Suprapubic skin (tissue), 4 donors: ENCODE results near the gene SCIN.

Experiments
- CTCF ChIP-seq, 2 donors: fragments of 200-600 bp in 1 of 2; fragments of 450-650 bp in 1 of 2; sonication (generic) in 1 of 2; IDR thresholded peaks; one replicate each; pipeline ENCODE4 v1.5.1; 2016 to 2019; ENCODE audit warnings: antibody characterized with exemption in 2 of 2, mild to moderate bottlenecking in 1 of 2, moderate library complexity in 1 of 2
- POLR2A ChIP-seq, 2 donors: fragments of 450-650 bp; IDR thresholded peaks; one replicate each; pipeline ENCODE4 v1.6.1; 2017; ENCODE audit warnings: antibody characterized with exemption in 2 of 2, mild to moderate bottlenecking in 2 of 2, moderate library complexity in 2 of 2
- POLR2AphosphoS5 ChIP-seq, 3 donors: sonication (generic); formaldehyde crosslinking; IDR thresholded peaks; one replicate each; pipeline ENCODE4 v1.6.1; 2017; ENCODE audit warnings: antibody characterized with exemption in 3 of 3

- TF ChIP-seq POLR2AphosphoS5 (IDR thresholded peaks at IDR 0.05) (no peak), CTCF (IDR thresholded peaks at IDR 0.05) (peak; percentile 50 to 51), POLR2A (IDR thresholded peaks at IDR 0.05) (no peak)
Measured at GRCh38 chr7:12638851-12639456, 68.4 kb downstream of the SCIN start.
